Mesendoderm (in vitro differentiated cells): Measurements from ENCODE around the gene NECTIN2.

ENCODE experiments used
- DNase-seq: peaks from one replicate; pipeline ENCODE4 v3.0.0; 2013
- H2AK5ac ChIP-seq: 2 replicates; pipeline ENCODE4 v1.6.1; 2013; ENCODE audit warnings: low read length, inconsistent platforms
- H2BK120ac ChIP-seq: 2 replicates; pipeline ENCODE4 v1.6.1; 2013; ENCODE audit warnings: low read depth, mild to moderate bottlenecking, low read length, moderate library complexity, mixed read lengths
- H2BK15ac ChIP-seq: replicated peaks from 2 replicates; pipeline ENCODE4 v1.6.1; 2013; ENCODE audit warnings: low read depth, mild to moderate bottlenecking, moderate library complexity
- H2BK5ac ChIP-seq: 2 replicates; pipeline ENCODE4 v1.6.1; 2013; ENCODE audit warnings: low read length, inconsistent platforms
- H3K18ac ChIP-seq: 2 replicates; pipeline ENCODE4 v1.6.1; 2013; ENCODE audit warnings: mild to moderate bottlenecking, low read length, mixed read lengths
- H3K23ac ChIP-seq: one replicate; pipeline ENCODE4 v1.6.1; 2013; ENCODE audit warnings: low read length
- H3K27ac ChIP-seq: 2 replicates; pipeline ENCODE4 v1.5.1; 2013; ENCODE audit warnings: low read depth, mild to moderate bottlenecking, inconsistent platforms, low read length, moderate library complexity
- H3K27me3 ChIP-seq: 2 replicates; pipeline ENCODE4 v1.6.1; 2013; ENCODE audit warnings: low read length, control low read depth, mild to moderate bottlenecking, inconsistent platforms; ENCODE audit not compliant: insufficient read depth, poor library complexity
- H3K36me3 ChIP-seq: 2 replicates; pipeline ENCODE4 v1.6.1; 2013; ENCODE audit warnings: low read length, inconsistent platforms; ENCODE audit not compliant: control insufficient read depth, insufficient read depth
- H3K4ac ChIP-seq: one replicate; pipeline ENCODE4 v1.6.1; 2013; ENCODE audit warnings: low read depth, mild to moderate bottlenecking, low read length, moderate library complexity
- H3K4me1 ChIP-seq: 2 replicates; pipeline ENCODE4 v1.6.1; 2013; ENCODE audit warnings: low read depth, low read length, inconsistent platforms; ENCODE audit not compliant: control insufficient read depth
- H3K4me2 ChIP-seq: 2 replicates; pipeline ENCODE4 v1.6.1; 2013; ENCODE audit warnings: low read length
- H3K4me3 ChIP-seq: 2 replicates; pipeline ENCODE4 v1.5.1; 2013; ENCODE audit warnings: mild to moderate bottlenecking, low read length
- H3K56ac ChIP-seq: one replicate; pipeline ENCODE4 v1.6.1; 2013; ENCODE audit warnings: low read length
- H3K79me1 ChIP-seq: 2 replicates; pipeline ENCODE4 v1.6.1; 2013; ENCODE audit warnings: low read length, inconsistent platforms
- H3K79me2 ChIP-seq: 2 replicates; pipeline ENCODE4 v1.6.1; 2013; ENCODE audit warnings: mild to moderate bottlenecking, low read length; ENCODE audit not compliant: control insufficient read depth, insufficient read depth
- H3K9ac ChIP-seq: 2 replicates; pipeline ENCODE4 v1.6.1; 2013; ENCODE audit warnings: low read length, inconsistent platforms
- H4K5ac ChIP-seq: one replicate; pipeline ENCODE4 v1.6.1; 2013; ENCODE audit warnings: low read length
- H4K8ac ChIP-seq: one replicate; pipeline ENCODE4 v1.6.1; 2013; ENCODE audit warnings: low read depth, mild to moderate bottlenecking, control low read depth, low read length, moderate library complexity
- WGBS: extraction: QIAGEN DNeasy Blood & Tissue Kit; methylation state at CpG from one replicate; pipeline ENCODE4 v1.1.7; 2013; ENCODE audit warnings: low lambda C conversion rate, missing lambda C conversion rate; ENCODE audit not compliant: insufficient coverage; ENCODE audit errors: extremely low coverage; 5-methylcytosine and 5-hydroxymethylcytosine counted together

Gene NECTIN2

GRCh38 chr19:44865196-44865767, 19.2 kb downstream of the NECTIN2 start:
- no CpG with 5 or more reads among the region's 27 CpGs for WGBS
- Histone ChIP-seq H2AK5ac (no peak overlapping the region), H3K4me1 (no peaks in the 10 kb centered on the region), H2BK15ac (no peak overlapping the region), H3K4me3 (no peak overlapping the region), H4K5ac (no peak overlapping the region), H4K8ac (no peak overlapping the region), H3K18ac (no peak overlapping the region), H3K56ac (no peak overlapping the region), H3K79me2 (peaks cover 4% of the 10 kb centered on the region), H3K23ac (no peak overlapping the region), H3K27ac (no peak overlapping the region), H3K27me3 (no peaks in the 10 kb centered on the region), H2BK120ac (no peak overlapping the region), H3K9ac (no peak overlapping the region), H2BK5ac (no peak overlapping the region), H3K79me1 (peaks cover 10% of the 10 kb centered on the region), H3K4me2 (no peak overlapping the region), H3K36me3 (peaks cover 4% of the 10 kb centered on the region), H3K4ac (no peak overlapping the region)
- no peak for DNase-seq

GRCh38 chr19:44866664-44867063, 20.6 kb downstream of the NECTIN2 start:
- H2BK5ac ChIP-seq, result no peak overlapping the region
- no peaks in the 10 kb centered on the region for H3K4me1 ChIP-seq
- H4K5ac ChIP-seq, result no peak overlapping the region
- no peak overlapping the region for H2BK120ac ChIP-seq
- H3K27ac ChIP-seq, result no peak overlapping the region
- H3K4me3 ChIP-seq, result no peak overlapping the region
- H3K9ac ChIP-seq, result no peak overlapping the region
- no peak overlapping the region for H2AK5ac ChIP-seq
- H3K4me2 ChIP-seq, result no peak overlapping the region
- no peak overlapping the region for H4K8ac ChIP-seq
- H3K4ac ChIP-seq, result no peak overlapping the region
- no peak overlapping the region for H3K23ac ChIP-seq
- H3K18ac ChIP-seq, result no peak overlapping the region
- peaks cover 3% of the 10 kb centered on the region for H3K79me2 ChIP-seq
- H2BK15ac ChIP-seq, result no peak overlapping the region
- peaks cover 6% of the 10 kb centered on the region for H3K36me3 ChIP-seq
- no peak overlapping the region for H3K56ac ChIP-seq
- no CpG with 5 or more reads among the region's 4 CpGs for WGBS
- no peak for DNase-seq
- H3K79me1 ChIP-seq, result peaks cover 9% of the 10 kb centered on the region
- no peaks in the 10 kb centered on the region for H3K27me3 ChIP-seq

- Histone ChIP-seq H2BK5ac (no peak overlapping the region), H2BK120ac (no peak overlapping the region), H3K36me3 (peaks cover 10% of the 10 kb centered on the region), H3K4ac (no peak overlapping the region), H3K4me3 (no peak overlapping the region), H3K18ac (no peak overlapping the region), H2AK5ac (no peak overlapping the region), H4K8ac (no peak overlapping the region), H3K4me1 (no peaks in the 10 kb centered on the region), H3K4me2 (no peak overlapping the region), H3K27ac (no peak overlapping the region), H3K79me2 (peaks cover under 1% of the 10 kb centered on the region), H3K9ac (no peak overlapping the region), H4K5ac (no peak overlapping the region), H3K79me1 (peaks cover 6% of the 10 kb centered on the region), H2BK15ac (no peak overlapping the region), H3K23ac (no peak overlapping the region), H3K56ac (no peak overlapping the region), H3K27me3 (no peaks in the 10 kb centered on the region)
- WGBS, result no CpG with 5 or more reads among the region's 12 CpGs
- DNase-seq, result no peak
Measured at GRCh38 chr19:44867578-44867977, 21.5 kb downstream of the NECTIN2 start.

DNA sequence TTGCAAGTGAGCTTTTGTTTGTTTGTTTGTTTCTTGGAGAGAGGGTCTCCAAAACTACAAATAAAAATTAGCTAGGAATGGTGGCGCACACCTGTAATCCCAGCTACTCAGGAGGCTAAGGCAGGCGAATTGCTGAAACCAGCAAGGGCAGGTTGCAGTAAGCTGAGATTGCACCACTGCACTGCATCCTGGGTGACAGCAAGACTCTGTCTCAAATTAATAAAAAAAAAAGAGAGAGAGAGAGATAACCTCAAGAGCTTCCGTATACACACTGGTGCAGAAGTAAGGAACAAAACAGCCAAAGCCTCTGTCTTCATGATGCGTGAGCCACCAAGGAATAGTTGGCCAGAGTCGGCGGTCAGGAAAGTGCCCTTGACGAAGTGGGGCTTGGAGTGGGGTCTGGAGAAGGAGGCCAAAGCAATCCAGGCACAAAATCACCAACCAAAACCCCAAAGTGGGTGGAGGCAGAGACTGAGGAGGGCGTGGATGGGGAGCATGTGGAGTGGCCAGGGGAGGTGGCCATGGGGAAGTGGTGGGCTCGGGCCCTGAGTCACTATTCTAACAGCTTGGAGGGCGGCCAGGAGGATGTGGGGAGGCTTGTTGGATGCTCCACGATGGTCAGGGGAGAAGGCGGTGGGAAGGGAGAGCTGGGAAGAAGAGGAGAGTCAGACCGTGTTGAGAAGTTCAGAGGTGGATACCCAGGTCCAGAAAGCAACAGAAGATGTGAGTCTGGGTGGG, 23.8 kb downstream of the NECTIN2 start:
- Histone ChIP-seq H3K9ac (no peak overlapping the region), H2AK5ac (no peak overlapping the region), H3K4me3 (no peak overlapping the region), H3K27ac (no peak overlapping the region), H3K18ac (no peak overlapping the region), H2BK15ac (no peak overlapping the region), H3K79me2 (no peaks in the 10 kb centered on the region), H4K8ac (no peak overlapping the region), H3K79me1 (peaks cover 9% of the 10 kb centered on the region), H4K5ac (no peak overlapping the region), H3K4me2 (no peak overlapping the region), H3K4me1 (no peaks in the 10 kb centered on the region), H2BK5ac (no peak overlapping the region), H3K27me3 (no peaks in the 10 kb centered on the region), H3K36me3 (peaks cover 24% of the 10 kb centered on the region), H3K56ac (no peak overlapping the region), H3K23ac (no peak overlapping the region), H3K4ac (no peak overlapping the region), H2BK120ac (no peak overlapping the region)
- DNase-seq, result no peak
- no CpG with 5 or more reads among the region's 13 CpGs for WGBS

DNA sequence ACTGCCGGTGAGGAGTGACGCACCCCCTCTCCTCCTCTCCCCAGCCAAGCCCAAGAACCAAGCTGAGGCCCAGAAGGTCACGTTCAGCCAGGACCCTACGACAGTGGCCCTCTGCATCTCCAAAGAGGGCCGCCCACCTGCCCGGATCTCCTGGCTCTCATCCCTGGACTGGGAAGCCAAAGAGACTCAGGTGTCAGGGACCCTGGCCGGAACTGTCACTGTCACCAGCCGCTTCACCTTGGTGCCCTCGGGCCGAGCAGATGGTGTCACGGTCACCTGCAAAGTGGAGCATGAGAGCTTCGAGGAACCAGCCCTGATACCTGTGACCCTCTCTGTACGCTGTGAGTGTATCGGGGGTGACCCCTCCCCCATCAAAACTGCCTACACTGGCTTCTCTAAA, 25.7 kb downstream of the NECTIN2 start:
- Histone ChIP-seq H3K4me3 (no peak overlapping the region), H4K8ac (no peak overlapping the region), H2BK15ac (no peak overlapping the region), H2BK5ac (no peak overlapping the region), H3K56ac (no peak overlapping the region), H3K18ac (no peak overlapping the region), H3K9ac (no peak overlapping the region), H2AK5ac (no peak overlapping the region), H3K23ac (no peak overlapping the region), H3K27me3 (no peaks in the 10 kb centered on the region), H3K36me3 (peaks cover 26% of the 10 kb centered on the region), H3K27ac (no peak overlapping the region), H2BK120ac (no peak overlapping the region), H3K4me1 (no peaks in the 10 kb centered on the region), H3K4me2 (no peak overlapping the region), H4K5ac (no peak overlapping the region), H3K79me1 (peaks cover 3% of the 10 kb centered on the region), H3K4ac (no peak overlapping the region), H3K79me2 (no peaks in the 10 kb centered on the region)
- no peak for DNase-seq
- WGBS, result no CpG with 5 or more reads among the region's 14 CpGs

DNA sequence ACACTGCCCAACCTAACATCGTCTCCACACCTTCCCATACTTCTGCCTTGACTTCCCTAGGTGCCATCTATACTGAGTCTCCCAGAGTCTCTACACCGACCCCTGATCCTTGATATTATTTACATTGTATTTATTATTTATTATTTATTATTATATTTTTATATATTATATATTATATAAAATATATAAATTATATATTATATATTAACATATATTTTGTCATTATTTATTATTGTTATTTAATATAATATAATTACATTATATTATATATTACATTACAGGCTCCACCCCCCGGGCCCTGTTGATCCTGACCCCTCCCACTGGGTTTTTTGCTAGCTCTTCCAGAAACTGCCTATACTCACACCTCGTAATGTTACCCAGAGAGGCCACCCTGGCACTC, 26.6 kb downstream of the NECTIN2 start:
- Histone ChIP-seq H3K4ac (no peak overlapping the region), H2AK5ac (no peak overlapping the region), H3K79me1 (peaks cover 3% of the 10 kb centered on the region), H3K23ac (no peak overlapping the region), H4K5ac (no peak overlapping the region), H3K18ac (no peak overlapping the region), H2BK120ac (no peak overlapping the region), H3K36me3 (peaks cover 29% of the 10 kb centered on the region), H4K8ac (no peak overlapping the region), H3K4me2 (no peak overlapping the region), H3K79me2 (no peaks in the 10 kb centered on the region), H2BK15ac (no peak overlapping the region), H3K27me3 (no peaks in the 10 kb centered on the region), H3K4me3 (no peak overlapping the region), H3K4me1 (no peaks in the 10 kb centered on the region), H3K9ac (no peak overlapping the region), H3K56ac (no peak overlapping the region), H3K27ac (no peak overlapping the region), H2BK5ac (no peak overlapping the region)
- WGBS, result no CpG with 5 or more reads among the region's 4 CpGs
- DNase-seq, result no peak
